SU-DHL-6 (cell line): Measurements from ENCODE around the gene EDIL3.

Source experiments
- CTCF ChIP-seq: fragments of 200-600 bp; sonication (generic); IDR thresholded peaks from one replicate; pipeline ENCODE4 v1.5.1; 2017; ENCODE audit warnings: antibody characterized with exemption, mild to moderate bottlenecking, low read length, moderate library complexity; ENCODE audit not compliant: insufficient read depth, poor library complexity, severe bottlenecking
- EZH2phosphoT487 ChIP-seq: fragments of 200-600 bp; sonication (generic), shearing (Covaris generic); conservative IDR thresholded peaks from 2 replicates; pipeline ENCODE4 v1.6.1; 2018; ENCODE audit warnings: mild to moderate bottlenecking, antibody characterized with exemption, low read length, moderate library complexity, mixed read lengths

GRCh38 chr5:84125216-84125615 lies 259.5 kb downstream of the EDIL3 start:
- TF ChIP-seq CTCF, result no peak
- no peak for TF ChIP-seq EZH2phosphoT487
